ENCODE results near the gene PSTPIP1.

DNA sequence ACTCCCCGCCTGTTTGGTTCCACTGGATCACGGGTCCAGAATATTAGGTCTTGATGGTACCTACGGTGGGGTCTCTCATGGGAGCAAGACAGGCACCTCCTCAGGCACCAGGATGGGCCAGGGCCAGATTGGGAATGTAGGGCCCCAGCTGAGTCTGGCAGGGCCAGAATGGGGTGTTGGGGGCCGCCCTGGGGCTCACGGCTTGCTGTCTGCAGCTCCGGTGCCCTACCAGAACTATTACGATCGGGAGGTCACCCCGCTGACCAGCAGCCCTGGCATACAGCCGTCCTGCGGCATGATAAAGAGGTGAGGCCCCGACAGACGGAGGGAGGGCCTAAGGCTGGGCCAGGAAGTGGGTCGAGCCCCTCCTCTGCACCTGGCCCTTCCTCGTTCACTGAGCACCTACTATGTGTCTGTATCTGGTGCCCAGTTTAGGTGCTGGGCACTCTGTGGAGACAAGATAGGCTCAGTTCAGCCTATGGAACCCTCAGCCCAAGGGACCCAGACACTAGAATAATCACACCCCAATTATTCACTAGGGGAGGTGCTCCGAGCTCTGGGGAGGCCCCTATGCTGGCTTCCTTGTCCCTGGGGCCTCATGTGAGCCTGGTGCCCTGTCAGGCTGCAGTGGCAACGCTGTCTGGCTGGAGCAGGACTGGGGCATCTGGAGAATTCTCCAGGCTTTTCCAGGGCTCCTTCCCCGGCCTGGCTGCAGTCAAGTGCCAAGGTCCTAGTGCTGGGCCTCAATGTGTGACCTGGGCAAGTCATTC, 37.9 kb downstream of the PSTPIP1 start:
- TF ChIP-seq, protein P1, sequence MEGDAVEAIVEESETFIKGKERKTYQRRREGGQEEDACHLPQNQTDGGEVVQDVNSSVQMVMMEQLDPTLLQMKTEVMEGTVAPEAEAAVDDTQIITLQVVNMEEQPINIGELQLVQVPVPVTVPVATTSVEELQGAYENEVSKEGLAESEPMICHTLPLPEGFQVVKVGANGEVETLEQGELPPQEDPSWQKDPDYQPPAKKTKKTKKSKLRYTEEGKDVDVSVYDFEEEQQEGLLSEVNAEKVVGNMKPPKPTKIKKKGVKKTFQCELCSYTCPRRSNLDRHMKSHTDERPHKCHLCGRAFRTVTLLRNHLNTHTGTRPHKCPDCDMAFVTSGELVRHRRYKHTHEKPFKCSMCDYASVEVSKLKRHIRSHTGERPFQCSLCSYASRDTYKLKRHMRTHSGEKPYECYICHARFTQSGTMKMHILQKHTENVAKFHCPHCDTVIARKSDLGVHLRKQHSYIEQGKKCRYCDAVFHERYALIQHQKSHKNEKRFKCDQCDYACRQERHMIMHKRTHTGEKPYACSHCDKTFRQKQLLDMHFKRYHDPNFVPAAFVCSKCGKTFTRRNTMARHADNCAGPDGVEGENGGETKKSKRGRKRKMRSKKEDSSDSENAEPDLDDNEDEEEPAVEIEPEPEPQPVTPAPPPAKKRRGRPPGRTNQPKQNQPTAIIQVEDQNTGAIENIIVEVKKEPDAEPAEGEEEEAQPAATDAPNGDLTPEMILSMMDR (IDR thresholded peaks at IDR 0.05), result no peak
- TF ChIP-seq POLR2A (IDR thresholded peaks at IDR 0.05), result no peak
